Mucosa of gallbladder (tissue), 1 donor: ENCODE measurements around the gene HSD11B1. TPM values are rescaled to one million over a fixed set of nuclear protein-coding genes. Genes with fewer than 3 reads are reported as not detected.

Source experiments
- DNase-seq: peaks from one replicate; pipeline ENCODE4 v3.0.0-alpha.2; 2020; ENCODE audit warnings: low spot score
- total RNA-seq: library from RNA; stranded (reverse); gene quantifications from one replicate; pipeline ENCODE4 v1.2.1, GENCODE V29; 2021
- donor health status: DM: no; HTN: no; CAD: no.

Gene HSD11B1
- total RNA-seq, 1 donor from 2014 or later = 5.7 TPM

DNA sequence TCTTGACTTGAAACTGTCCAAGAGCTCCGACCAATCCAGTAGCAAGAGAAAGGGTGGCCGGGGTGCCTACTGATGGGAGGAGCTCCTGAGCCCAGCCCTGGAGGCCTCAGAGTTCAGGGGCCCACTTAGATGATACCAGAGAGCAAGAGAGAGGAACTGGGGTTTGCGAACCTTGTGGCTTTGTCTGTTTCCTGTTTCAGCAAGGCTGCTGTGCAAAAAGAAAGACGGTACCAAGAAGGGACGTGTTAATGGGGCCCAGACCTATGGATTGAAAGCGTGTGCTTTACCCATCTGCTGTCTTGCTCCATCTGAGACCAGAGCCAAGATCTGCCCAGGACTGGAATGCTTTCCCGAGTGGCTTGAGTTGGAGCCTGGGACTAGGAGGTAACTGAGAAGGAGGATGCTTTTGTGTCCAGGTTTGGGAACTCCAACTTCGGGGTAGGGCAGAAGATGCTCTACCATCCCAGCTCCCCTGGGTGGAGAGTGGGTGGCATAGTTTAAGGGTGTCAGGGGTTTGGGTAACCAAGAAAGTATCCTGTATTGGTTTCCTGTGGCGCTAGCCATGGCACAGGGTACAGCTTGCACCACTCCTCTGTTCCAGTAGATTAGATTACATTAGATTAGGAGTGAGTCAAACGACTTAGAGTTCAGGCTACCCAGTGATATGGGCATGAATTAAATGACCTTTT lies 51.4 kb downstream of the HSD11B1 start, which contains the start of gene TRAF3IP3:
TRAF3IP3 (plus strand) TSS at position 128 of the 689 bp plus-strand sequence. CDS start 3,987 bp downstream, outside the sequence.
- peak; percentile 36 for DNase-seq

DNA sequence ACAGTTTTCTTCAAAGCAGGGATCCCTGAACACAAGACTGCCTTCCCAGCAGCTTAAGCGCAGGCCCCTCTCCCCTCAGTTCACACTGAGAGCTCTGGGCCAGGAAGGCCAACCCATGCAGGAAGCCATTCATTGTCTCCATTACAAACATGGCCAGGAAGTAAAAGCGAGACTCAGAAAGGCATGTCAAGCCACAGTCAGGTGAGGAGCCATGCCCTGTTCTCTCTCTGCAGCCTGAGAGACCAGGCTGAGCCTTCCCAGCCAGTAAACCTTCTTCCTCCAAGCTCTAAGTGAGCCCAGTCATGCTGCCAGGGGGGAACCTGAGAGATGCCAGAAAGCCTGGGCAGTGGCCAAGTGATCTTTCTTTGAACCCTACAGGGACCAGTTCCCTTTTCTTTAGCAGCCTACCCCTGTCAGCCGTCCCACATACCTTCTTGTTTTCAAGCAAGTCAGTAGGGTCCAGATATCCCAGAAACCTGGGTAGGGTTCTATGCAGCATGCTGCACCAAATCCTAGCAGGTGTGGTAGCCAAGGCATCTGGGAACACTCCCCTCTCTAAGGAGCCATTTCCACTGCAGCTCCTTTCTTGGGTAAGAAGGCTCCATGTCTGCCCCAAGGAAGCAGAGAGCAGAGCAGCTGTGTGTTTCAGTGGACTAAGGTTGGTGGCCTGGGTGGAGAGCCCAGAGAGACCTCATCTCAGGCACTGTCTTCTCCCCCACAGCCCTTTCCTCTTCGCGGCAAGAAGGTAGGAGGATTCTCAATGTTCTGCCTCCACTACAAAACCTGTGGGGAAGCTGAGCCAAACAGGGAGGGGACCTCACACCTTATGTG lies 52.2 kb downstream of the HSD11B1 start:
- DNase-seq = no peak

DNA sequence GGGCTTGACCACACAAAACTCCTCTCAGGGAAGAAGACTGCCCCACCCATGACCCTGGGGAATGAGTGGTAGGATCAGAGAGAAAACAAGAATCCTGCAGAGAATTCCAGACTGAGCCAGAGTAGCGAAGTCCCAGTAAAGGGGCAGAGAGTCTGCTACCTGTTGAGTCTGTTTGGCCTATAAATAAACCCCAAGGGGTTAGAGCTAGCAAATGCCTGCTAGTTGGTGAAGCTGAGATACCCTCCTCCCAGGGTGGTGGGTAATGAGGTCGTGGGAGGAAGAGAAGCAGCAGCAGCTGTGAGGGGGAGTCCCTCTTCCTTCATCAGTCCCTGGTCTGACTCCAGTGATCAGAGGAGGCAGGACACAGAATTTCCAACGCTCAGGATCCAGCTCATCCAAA lies 53.8 kb downstream of the HSD11B1 start:
- no peak for DNase-seq

DNA sequence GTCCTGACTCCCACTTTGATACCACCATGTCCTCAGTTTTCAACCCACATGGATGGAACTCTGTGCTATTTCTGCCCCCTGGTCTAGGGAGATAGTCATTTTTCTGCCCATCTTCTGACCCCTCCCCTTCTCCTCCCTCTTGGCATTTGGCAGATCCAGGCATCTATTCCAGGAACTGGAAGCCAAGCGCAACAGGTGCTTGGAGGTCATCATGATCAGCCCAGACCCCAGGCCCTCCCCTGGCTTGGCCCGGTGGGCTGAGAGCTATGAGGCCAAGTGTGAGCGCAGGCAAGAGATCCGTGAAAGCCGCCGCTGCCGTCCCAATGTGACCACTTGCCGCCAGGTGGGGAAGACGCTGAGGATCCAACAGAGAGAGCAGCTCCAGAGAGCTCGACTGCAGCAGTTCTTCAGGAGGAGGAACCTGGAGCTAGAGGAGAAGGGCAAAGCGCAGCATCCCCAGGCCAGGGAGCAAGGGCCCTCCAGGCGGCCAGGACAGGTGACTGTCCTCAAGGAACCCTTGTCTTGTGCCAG lies 55.2 kb downstream of the HSD11B1 start:
- DNase-seq = no peak

DNA sequence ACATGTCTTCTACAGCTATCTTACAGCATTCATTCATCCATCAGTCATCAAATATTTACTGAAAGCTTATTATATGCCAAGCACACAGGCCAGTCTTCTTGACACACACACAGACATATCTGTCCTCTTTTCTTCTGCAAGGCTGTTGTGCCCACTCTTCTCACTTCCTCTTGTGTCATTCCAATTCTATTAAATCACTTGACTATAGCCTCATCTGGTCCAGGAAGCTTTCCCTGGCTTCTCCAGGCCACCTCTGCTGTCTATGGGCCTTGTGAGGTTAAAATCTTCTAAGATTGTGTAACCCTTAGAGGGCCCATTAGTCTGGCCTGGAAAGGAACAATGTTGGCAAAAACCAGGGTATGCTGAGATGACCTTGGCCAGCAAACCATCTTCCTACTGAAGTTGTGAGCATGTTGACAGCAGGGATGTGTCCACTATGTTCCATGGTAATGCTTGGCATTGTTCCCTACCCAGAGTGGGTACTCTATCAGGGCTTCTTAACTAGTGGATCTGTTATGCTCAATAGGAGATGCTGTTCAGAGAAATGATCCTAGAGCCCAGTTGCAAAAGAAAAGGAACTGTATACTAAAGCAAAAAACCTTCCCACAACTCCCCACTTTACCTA lies 56.5 kb downstream of the HSD11B1 start:
- DNase-seq = no peak

DNA sequence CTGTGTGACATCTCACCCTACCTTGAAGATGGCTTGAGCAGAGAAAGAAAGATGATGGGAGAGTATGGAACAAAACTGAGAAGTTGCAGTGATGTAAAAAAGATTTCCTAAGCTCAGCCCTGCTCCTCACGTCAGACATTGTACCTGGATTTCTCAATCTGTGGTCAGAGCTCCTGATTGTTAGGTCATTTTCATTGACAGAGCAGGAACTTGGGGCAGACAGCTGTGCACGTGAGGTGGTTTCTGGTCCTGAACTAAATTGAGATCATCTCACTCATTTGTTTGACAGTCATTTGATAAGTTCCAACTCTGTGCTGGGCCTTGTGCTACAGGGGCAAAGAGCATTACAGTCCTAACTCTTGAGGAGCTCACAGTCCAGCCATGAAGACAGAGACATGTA lies 61.4 kb downstream of the HSD11B1 start:
- DNase-seq = no peak

DNA sequence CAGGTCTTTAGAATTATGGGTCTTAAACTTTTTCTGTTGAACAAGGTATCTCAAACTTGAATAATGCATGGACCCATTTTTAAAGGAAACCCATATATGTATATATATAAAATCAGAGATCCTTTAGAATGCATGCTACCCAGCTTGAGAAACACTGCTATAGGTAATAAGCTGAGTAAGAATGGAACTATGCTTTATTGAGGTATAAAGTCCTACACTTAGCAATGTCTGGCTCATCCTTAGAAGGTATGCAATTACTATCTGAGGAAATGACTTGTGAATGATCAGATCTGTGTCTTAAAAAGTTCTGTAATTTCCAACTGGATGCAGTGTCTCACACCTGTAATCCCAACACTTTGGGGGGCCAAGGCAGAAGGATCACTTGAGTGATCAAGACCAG lies 62.5 kb downstream of the HSD11B1 start:
- DNase-seq = no peak

DNA sequence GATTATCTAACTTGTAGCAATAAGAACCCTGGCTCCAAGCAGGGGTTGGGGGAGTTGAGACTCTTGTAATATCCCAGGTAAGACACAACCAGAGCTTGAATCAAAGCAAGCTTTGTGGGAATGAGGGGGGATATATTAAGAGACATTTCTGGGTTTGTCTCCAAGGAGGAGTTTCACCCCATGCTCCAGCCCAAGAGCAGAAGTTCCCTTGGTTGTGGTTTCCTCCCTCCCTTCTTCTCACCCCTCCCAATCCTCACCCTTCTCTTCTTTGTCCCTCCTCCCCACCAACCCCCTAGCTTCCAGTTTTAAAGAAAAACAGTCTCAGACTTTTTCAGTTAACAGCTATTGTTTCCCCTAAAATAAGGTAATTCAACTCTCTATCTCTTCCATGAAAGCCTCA lies 63.1 kb downstream of the HSD11B1 start:
- no peak for DNase-seq

DNA sequence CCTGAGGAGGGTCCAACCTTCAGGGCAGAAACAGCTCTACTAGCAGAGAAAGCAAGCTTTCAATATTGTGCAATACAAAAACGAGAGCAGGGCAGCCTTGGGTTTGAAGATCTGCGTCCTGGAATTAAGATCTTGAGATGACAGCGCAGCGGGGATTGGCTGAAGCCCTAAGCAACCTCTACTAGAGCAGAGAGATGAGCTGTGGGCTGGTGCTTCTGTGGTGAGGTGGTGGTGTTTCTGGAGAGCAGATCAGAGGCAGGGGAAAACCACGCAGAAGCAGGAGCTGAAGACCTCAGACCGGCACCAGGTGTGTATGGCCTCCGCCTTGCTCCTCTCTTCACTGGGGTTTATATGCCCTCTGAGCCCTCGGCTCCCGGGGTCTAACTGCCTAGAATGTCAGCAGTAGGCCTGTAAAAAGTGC lies 63.7 kb downstream of the HSD11B1 start:
- DNase-seq = peak; percentile 51

- peak; percentile 65 for DNase-seq
Observed at GRCh38 chr1:209769171-209769904, 64.7 kb downstream of the HSD11B1 start.

DNA sequence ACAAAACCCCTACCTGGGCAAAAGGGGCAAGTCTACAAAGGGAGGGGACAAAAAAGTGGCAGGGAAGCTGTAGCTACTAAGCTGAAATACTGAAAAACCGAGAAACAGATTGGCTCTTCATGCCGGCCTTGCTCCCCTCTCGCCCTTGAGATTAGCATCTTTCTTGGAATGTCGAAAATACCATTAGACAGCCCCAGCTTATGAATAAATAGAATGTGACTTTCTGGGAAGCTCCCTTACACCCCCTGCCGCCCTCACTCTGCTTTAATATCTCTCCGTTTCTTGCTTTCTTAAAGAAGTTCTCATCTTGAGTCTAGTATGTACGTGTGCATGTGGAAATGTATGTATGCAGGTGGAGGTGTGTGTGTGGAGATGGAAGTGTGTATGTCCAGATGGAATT lies 65.3 kb downstream of the HSD11B1 start:
- DNase-seq = no peak

DNA sequence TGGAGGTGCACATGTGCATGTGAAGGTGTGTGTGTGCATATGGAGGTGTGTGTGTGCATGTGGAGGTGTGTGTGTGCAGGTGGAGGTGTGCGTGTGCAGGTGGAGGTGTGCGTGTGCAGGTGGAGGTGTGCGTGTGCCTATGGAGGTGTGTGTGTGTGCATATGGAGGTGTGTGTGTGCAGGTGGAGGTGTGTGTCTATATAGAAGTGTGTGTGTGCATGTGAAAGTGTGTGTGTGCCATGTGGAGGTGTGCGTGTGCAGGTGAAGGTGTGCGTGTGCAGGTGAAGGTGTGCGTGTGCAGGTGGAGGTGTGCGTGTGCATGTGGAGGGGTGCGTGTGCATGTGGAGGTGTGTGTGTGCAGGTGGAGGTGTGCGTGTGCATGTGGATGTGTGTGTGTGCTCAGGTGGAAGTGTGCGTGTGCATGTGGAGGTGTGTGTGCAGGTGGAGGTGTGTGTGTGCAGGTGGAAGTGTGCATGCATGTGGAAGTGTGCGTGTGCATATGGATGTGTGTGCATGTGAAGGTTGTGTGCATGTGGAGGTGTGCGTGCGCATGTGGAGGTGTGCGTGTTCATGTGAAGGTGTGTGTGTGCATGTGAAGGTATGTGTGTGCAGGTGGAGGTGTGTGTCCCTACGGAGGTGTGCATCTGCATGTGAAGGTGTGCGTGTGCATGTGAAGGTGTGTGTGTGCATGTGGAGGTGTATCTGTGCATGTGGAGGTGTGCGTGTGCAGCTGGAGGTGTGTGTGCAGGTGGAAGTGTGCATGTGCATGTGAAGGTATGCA lies 66.2 kb downstream of the HSD11B1 start:
- no peak for DNase-seq

- no peak for DNase-seq
Observed at GRCh38 chr1:209772126-209772525, 67.5 kb downstream of the HSD11B1 start.

GRCh38 chr1:209774592-209774991 lies 69.9 kb downstream of the HSD11B1 start:
- no peak for DNase-seq

DNA sequence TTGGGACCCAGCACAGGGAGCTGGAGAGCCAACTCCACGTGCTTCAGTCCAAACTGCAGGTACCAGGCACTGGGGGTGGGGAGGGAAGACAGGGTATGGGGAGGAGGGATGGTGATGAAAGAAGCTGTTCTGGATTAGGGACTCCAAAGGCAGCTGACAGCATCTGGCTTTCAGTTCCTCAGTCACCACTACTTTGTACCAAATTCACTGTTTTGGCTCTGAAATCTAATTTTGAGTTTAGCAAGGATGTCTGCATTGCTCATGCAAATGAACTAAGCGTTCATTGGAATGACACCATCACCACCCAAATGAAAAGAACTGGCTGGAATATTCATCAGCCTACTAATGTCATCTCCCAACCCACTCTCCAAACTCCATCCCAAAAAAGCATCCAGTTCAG lies 71.0 kb downstream of the HSD11B1 start:
- DNase-seq = no peak

GRCh38 chr1:209777587-209777986 lies 72.9 kb downstream of the HSD11B1 start:
- no peak for DNase-seq

- no peak for DNase-seq
Observed at GRCh38 chr1:209778102-209778501, 73.5 kb downstream of the HSD11B1 start.

DNA sequence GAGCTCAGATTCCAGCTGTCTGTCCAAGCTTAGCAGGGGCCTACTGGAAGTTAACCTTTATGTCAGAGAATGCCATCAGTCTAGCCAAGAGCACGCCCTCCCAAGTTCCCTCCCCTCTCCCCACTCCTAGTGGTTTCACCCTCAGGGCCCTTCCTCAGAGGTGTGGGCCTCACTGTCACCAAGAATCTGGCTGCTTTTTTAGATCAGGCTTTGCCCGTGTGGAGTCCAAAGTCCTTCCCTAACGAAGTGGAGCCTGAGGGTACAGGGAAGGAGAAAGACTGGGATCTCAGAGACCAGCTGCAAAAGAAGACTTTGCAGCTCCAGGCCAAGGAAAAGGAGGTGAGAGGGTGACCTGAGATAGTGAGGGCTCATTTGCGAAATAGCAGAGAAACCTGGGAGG lies 75.6 kb downstream of the HSD11B1 start:
- no peak for DNase-seq

DNA sequence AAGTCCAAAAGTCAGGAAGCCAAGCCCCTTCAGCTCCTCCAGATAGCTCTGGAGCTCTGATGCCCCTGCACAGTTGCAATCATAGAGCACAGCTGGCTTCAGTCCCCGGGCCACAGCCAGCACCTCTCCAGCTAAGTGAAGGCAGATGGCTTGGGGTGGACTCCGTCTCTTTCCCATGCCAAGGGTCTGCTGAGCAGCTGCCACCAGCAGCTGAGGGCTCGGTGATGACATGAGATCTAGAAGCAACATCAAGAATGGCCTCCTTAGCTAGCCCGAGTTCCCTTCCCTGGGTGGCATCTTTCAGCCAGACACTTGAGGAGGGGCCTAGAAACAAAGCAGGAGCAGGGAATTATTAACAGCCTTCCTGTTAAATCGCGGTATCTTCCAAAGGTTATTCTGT lies 78.7 kb downstream of the HSD11B1 start:
- no peak for DNase-seq
